GM19240 (cell line): ENCODE data around the gene SH3PXD2A.
"Not testable (repeated sequence)": the region's sequence is repeated elsewhere in the genome, so short reads cannot be mapped to it uniquely, and the experiment has no call there.

ENCODE experiments used
- DNase-seq: peaks from one replicate; pipeline ENCODE4 v3.0.0; 2011; ENCODE audit warnings: low spot score; ENCODE audit not compliant: insufficient read length

SH3PXD2A gene

DNA sequence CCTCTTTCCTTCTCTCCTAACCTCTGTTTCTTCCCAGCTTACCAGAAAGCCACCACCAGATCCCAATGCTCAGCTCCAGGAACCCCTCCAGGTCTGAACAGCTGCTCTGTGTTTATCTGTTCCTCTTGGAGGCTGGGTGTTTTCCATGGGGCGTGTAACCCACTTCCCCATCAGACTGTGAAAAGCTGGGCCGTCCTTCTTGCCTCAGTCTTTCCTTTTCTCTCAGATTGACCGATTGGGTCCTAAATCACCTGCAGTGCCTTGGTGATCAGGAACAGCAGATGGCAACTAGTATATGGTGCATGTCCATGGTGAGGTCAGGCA is 4.8 kb downstream of the SH3PXD2A start:
- DNase-seq: no peak

DNA sequence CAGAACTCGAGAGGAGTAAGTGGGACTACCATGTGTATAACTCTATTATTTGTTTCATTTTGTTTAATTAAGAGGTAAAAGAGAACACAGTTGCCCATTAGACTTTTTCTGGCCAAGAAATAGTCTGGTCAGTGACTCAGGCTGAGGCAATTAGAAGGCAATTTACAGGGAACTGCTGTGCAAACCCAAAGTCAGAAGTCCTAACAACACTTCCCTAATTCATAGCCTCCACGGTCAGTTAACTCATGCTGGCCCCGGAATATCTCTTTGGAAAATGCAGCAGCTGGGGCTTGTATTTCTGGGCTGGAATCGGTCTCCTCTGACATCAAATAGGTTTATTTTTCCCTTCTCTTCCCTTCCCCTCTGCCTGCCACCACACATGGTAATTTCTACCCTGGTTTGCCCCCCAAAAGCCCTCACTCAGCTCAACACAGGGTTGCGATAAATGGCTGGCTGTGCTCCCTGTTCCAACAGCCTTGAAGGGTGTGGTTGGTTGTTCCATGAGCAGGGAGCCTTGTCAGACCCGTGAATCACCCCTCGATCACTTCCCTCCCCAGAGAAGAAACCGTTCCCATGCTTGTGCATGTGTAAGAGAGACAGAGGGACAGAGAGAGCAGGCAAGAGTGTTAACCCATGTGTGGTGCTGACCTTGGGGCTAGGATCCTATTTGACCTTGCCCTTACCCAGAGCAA is 5.3 kb downstream of the SH3PXD2A start:
- no peak for DNase-seq

- DNase-seq: no peak
Measured at GRCh38 chr10:103849212-103849877, 6.0 kb downstream of the SH3PXD2A start.

- no peak for DNase-seq
Measured at GRCh38 chr10:103847909-103848468, 7.4 kb downstream of the SH3PXD2A start.

DNA sequence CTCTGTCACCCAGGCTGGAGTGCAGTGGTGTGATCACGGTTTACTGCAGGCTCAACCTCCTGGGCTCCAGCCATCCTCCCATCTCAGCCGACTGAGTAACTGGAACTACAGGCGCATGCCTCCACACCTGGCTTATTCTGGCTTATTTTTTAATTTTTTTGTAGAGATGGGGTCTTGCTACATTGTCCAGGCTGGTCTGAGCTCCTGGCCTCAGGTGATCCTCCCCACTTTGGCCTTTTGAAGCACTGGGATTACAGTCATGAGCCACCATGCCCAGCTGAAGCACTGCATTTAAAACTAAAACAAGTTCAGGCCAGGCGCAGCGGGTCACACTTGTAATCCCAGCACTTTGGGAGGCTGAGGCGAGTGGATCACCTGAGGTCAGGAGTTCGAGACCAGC is 8.0 kb downstream of the SH3PXD2A start:
- no peak for DNase-seq

GRCh38 chr10:103845972-103846371 is 9.4 kb downstream of the SH3PXD2A start:
- no peak for DNase-seq

DNA sequence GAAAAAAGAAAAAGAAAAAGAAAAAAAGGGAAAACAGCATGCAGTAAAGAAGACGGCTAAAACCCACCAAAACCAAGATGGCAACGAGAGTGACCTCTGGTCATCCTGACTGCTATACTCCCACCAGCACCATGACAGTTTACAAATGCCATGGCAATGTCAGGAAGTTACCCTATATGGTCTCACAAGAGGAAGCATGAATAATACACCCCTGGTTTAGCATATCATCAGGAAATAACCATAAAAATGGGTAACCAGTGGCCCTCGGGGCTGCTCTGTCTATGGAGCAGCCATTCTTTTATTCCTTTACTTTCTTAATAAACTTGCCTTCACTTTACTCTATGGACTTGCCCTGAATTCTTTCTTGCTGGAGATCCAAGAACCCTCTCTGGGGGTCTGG is 10.0 kb downstream of the SH3PXD2A start:
- not testable (repeated sequence) for DNase-seq

- no peak for DNase-seq
Measured at GRCh38 chr10:103843854-103844570, 11.4 kb downstream of the SH3PXD2A start.

GRCh38 chr10:103843045-103843444 is 12.3 kb downstream of the SH3PXD2A start:
- no peak for DNase-seq

- DNase-seq: no peak
Measured at GRCh38 chr10:103842605-103843004, 12.8 kb downstream of the SH3PXD2A start.

- no peak for DNase-seq
Measured at GRCh38 chr10:103841519-103841918, 13.9 kb downstream of the SH3PXD2A start.

DNA sequence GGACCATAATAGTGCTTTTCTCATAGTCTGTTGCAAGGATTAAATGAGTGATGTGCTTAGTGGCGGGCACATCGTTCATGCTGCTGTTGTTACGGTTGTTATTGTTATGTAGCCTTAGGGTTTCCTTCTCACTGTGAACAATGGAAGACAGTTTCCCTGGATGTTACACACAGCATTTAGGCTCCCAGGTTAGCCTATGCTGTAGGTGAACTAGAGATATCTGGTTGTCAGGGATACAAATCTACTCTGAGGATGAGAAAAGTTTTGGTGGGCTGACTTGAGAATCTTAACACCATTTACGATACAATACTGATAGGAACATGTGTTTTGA is 14.7 kb downstream of the SH3PXD2A start:
- DNase-seq: no peak

- no peak for DNase-seq
Measured at GRCh38 chr10:103839872-103840739, 15.3 kb downstream of the SH3PXD2A start.

DNA sequence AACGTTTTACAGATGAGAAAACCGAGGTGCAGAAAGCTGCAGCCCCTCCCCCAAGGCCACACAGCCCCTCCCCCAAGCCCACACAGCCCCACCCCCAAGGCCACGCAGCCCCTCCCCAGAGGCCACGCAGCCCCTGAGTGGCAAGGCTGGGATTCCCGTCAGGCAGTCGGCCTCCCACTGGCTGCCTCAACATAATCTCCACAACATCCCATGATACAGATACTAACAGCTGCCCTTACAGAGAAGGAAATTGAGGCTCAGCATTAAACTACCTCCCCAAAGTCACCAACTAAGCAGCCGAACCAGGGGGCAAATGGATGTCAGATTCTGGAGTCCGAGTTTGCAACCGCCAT is 15.9 kb downstream of the SH3PXD2A start:
- DNase-seq: no peak

- DNase-seq: no peak
Measured at GRCh38 chr10:103838862-103839518, 16.4 kb downstream of the SH3PXD2A start.

DNA sequence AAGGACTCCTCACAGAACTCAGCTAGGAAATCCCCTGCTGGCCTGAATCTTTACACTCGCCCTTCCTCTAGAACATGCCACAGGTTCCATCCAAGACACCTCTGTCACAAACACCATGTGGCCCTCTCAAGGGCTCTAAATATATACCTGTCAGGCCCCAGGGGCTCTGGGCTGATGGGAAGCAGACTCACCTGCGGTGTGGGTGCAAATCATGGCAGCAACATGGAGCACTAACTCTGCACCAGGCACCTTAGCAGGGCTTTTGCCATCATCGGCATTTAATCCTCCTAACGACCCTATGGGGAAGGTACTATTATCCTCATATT is 17.3 kb downstream of the SH3PXD2A start:
- no peak for DNase-seq

- DNase-seq: no peak
Measured at GRCh38 chr10:103837370-103838069, 17.9 kb downstream of the SH3PXD2A start.

DNA sequence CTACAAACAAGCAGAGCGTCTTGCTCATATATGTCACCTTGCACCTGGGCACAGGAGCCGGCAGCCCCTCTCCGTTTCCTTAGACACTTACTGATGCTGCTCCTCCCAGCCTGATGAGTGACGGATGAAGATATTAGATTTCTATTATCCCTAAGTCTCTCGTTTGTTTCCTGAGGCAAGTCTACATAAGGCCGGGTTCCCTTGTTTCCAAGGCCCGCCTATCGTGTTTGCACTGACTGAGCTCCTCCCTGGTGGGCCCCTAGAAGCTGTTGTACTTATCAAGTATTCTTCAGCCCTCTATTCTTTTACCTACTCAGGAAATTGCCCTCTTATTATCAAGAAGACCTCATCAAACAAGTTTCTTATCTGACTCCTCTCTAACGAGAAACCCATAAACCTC is 18.5 kb downstream of the SH3PXD2A start:
- no peak for DNase-seq

DNA sequence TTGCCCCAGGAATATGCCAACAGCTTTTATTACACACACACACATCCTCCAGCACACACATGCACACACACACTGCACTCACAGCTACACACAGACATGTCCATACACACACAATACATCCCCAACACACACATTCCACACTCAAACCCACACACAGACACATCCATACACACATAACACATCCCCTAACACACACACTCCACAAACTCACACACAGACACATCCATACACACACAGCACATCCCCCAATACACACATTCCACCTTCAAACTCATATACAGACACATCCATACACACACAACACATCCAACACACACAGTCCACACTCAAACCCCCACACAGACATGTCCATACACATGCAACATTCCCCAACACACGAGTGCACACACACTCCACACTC is 19.1 kb downstream of the SH3PXD2A start:
- no peak for DNase-seq
